COLO668 (cell line): Measurements from ENCODE around the gene PIAS1.
"Not testable (repeated sequence)": the region's sequence is repeated elsewhere in the genome, so short reads cannot be mapped to it uniquely, and the experiment has no call there.

ENCODE experiments used
- DNase-seq: peaks from one replicate; lab custom pipeline; 2025; ENCODE audit not compliant: unreplicated experiment; lab: John Stamatoyannopoulos, UW

PIAS1 gene

DNA sequence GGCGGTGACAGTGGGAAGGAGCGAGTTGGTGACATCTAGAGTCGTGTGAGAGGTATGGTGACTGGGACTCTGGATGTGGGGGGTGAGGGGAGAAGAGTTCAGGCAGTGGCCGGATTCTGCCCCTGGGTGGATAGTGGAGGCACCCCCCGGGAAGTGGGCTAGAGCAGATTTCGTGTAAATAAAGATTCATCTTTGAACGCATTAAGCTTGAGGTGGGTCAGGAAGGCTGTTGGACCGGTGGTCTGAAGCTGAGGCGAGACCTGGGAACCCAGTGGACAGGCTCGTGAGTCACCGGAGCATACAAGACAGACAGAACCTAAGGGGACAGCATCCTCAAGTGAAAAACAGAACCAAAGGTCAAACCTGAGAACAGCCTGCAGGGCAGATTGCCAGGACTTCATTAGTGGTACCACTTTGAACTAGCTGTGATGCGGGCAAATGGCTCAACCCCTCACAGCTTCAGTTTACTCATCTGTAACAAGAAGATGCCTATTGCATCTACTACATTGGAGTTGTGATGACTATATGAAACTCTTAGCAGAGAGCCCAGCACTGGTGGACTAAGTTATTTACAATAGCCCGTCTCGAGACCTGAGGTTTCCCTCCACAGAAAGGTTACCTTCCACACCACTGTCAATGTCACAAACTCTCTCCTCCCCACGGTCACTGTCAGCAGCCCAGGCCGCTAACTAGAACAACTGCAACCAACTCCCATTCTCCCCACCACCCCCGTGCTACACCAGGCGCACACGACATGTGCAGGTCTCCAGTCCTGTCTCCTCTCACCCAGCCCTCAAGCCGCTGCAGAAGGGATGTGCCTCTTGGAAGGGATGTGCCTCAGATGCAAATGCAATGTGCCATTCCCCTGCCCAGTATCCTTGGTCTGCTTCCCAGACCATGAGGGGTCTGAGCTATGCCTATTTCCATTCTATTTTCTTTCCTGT, 176.3 kb downstream of the PIAS1 start:
- no peak for DNase-seq

DNA sequence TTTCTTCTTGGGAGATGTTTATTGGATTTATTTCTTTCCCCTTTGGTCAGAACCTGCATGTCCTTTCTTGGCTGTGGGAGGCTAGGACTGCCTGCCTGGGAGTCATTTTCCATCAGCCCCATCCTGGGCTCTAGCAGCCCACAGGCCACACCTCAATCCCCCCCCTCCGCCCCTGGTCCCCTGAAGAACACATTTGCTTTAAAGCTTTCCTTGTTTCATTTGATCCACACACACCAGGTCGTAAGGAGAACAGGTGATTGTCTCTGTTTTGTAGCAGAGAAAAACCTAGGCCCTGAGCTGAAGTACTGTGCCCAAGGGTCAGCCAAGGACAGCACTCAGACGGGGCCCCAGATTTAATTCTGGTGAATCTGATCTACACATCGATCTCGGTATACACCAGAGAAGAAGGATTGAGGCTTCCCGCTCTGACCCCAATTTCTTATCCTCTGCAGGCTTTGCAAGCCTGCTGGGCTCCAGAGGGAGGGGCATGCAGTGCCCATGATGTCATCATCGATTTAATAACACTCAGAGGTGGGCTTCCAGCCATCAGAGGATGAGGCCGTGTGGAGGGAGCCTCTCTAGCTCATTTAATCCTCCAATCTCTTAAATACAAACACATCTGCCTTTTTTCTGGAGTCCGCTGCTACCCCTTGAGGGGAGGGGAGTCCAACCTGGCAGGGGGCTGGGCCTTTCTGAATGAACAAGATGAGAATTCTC, 177.1 kb downstream of the PIAS1 start:
- no peak for DNase-seq

DNA sequence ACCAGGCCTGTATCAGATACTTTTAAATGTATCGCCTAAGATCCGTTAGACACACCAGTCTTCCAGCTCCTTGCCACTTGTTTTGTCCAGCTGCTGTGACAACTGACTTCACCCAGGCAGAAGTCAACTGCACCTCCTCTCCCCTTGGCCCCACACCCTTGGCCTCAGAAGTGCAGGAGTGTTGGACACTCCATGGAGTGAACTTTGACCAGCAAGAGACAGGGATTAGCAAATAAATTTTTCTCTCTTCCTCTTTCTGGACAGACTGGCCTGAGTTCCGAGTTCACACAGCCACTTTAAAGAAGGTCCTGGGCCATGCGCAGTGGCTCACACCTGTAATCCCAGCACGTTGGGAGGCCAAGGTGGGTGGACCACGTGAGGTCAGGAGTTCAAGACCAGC, 178.3 kb downstream of the PIAS1 start:
- DNase-seq = no peak

DNA sequence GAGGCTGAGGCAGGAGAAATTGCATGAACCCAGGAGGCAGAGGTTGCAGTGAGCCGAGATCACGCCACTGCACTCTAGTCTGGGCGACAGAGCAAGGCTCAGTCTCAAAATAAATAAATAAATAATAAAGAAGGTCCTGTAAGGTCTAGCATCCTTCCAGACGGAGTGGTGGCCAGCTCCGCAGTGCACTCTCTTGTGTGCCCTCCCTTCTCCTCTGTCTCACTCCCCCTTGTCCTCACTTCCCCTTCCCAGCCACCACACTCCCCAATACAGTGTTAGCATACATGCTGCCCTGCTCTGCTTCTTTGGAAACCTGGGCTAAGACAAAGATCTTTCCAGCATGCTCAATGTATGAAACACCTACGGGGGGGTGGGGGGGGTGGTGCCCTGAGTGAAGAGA, 178.8 kb downstream of the PIAS1 start:
- no peak for DNase-seq

DNA sequence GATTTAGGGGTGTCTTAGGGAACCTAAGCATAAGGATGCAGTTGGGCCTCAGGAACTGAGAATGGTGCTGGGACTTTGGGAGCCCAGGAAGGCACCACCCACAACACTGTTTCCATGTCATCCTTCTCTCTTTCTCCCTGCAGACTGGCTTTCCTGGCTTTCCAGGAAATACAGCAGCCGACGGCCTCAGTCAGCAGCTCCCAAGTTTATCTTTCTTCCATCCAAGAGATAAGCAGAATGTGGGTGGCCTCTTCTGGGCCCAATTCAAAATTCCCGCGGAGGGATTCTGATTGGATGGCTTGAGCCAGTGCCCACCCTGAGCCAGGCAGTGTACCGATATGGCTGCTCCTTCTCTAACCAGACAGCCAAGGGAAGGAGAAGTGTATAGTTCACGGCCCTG, 179.9 kb downstream of the PIAS1 start:
- no peak for DNase-seq

DNA sequence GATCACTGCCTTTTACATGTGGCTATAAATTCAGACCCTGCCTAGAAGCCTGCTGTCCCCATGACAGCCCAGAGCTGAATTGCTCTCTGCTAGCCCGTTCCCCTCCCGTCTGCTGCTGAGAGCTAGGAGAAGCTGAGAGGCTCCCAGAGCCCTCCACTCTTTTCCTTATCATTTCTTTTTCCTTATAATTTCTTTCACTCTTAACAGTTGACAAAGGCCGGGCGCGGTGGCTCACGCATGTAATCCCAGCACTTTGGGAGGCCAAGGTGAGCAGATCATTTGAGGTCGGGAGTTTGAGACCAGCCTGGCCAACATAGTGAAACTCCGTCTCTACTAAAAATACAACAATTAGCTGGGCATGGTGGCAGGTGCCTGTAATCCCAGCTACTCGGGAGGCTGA, 180.4 kb downstream of the PIAS1 start:
- DNase-seq = not testable (repeated sequence)

DNA sequence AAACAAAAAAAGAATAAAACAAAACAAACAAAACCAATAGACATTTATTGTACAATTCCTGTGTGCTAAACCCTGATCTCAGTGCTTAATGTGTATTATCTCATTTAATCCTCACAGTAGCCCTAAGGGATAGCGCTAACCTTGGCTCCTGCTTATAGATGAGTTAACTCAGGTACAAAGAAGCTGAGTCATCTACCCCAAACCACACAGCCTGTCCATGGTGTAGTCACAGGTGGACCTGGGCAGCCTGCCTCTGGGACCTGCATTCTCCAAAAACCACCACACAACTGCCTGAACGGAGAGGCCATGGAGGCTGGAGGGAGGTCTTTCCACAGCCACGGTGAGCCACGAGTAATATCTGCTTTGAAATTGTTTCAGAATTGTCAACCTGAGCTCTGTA, 180.9 kb downstream of the PIAS1 start:
- DNase-seq = no peak

DNA sequence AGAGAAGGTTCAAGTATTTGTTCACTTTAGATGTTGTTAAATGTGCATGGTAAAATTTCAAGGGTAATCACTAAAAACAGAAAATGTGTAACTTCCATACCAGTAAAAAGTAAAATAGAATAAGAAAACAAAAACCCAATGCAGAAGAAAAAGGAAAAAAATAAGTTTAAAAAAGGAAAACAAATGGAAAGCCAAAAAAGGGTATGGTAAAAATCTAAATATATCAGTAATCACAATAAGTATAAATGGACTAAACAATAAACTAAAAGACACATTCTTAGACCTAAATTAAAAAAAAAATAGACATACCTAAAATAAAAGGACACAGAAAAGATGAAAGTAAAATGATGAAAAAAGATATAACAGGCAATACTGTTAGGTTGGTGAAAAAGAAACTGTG, 184.9 kb downstream of the PIAS1 start:
- no peak for DNase-seq

DNA sequence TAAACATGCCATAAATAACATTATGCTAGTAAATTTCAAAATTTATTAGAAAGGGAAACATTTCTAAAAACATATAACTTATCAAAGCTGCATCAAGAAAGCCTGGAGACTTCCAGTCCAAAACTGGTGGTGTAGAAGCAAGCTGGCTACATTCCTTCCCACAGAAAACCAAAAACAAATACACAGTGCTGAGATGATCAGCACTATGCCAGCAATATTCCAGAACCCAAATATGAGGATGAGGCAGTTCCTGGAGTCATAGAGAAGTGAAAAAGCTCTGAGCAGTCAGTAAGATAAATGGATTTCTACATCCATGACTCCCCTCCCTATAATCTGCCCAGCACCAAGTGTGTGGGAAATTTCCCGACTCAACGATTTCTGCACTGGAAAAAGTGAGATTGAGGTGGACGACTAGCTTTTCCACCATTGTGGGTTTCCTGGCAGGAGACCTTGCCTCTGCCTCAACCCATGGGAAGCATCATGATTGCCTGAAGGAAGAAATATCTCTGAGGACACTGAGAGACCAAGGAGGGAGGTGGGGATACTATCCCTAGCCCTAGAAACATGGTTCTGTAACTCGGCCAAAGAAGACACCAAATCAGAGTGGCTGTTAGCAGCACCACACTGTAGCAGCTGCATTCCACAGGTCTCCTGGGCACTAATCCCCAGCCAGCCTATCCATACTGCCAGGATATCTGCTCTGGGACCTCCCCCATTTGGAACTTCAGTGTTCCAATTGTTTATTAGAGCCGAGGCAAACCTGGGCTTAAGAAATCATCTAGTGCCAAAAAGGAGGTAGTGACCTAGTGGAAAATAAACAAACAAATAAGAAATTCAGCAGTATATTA, 187.2 kb downstream of the PIAS1 start:
- no peak for DNase-seq
